Colonic mucosa (tissue), 4 donors: Measurements from ENCODE around the gene METTL23. TPM values are rescaled to one million over a fixed set of nuclear protein-coding genes. Genes with fewer than 3 reads are reported as not detected.
"Not testable (repeated sequence)": the region's sequence is repeated elsewhere in the genome, so short reads cannot be mapped to it uniquely, and the experiment has no call there.

Source experiments
- DNase-seq: peaks from one replicate; pipeline ENCODE4 v3.0.0-alpha.2; 2020
- H3K27ac ChIP-seq: fragments of 200-600 bp; one replicate; pipeline ENCODE4 v1.8.0; 2021
- H3K27me3 ChIP-seq: fragments of 200-600 bp; one replicate; pipeline ENCODE4 v1.8.0; 2021
- H3K36me3 ChIP-seq: fragments of 200-600 bp; one replicate; pipeline ENCODE4 v1.8.0; 2021
- H3K4me1 ChIP-seq: fragments of 200-600 bp; one replicate; pipeline ENCODE4 v1.8.0; 2021; ENCODE audit warnings: mild to moderate bottlenecking
- H3K4me3 ChIP-seq: fragments of 200-600 bp; one replicate; pipeline ENCODE4 v1.8.0; 2021
- H3K9ac ChIP-seq, 2 donors: one replicate each; pipeline ENCODE4 v1.7.0; 2013; ENCODE audit warnings: control low read depth in 2 of 2, low read depth in 2 of 2, low read length in 2 of 2
- H3K9me3 ChIP-seq: fragments of 200-600 bp; one replicate; pipeline ENCODE4 v1.8.0; 2021
- CTCF ChIP-seq: fragments of 200-600 bp; IDR thresholded peaks from one replicate; pipeline ENCODE4 v1.8.0; 2022; ENCODE audit warnings: antibody characterized with exemption, mild to moderate bottlenecking
- intact Hi-C: fragments of 100-400 bp; cut with DNase I; formaldehyde crosslinking; loops from one replicate; pipeline ENCODE4 v1.14.1; 2022
- total RNA-seq, 2 donors: library from RNA; stranded (reverse); fragmentation: NEBNext Ultra II Directional in 1 of 2; extraction: Animal tissue kit (Norgen Biotek cat#: 25700) in 1 of 2; gene quantifications; one replicate each; pipeline ENCODE4 v1.2.1, GENCODE V29; 2021
- donor health status: healthy.
- donor health status: DM: no; HTN: no; CAD: no.
- donor health status: DM: no; HTN: no; CAD: no.

The METTL23 gene
- total RNA-seq, 2 donors from 2014 or later: 21.7 to 29.7 TPM

GRCh38 chr17:76697702-76698465, 28.8 kb upstream of the METTL23 start:
- H3K36me3 ChIP-seq: no peaks in the 10 kb centered on the region
- no peaks in the 10 kb centered on the region for H3K27me3 ChIP-seq
- H3K4me1 ChIP-seq: no peaks in the 10 kb centered on the region
- H3K9me3 ChIP-seq: no peaks in the 10 kb centered on the region
- no peak overlapping the region for H3K27ac ChIP-seq
- no peak for TF ChIP-seq CTCF
- intact Hi-C loops: no loop called here
- peak overlapping the region in 1 of 2 donors; percentile 26 for H3K9ac ChIP-seq
- no peak for DNase-seq
- no peak overlapping the region for H3K4me3 ChIP-seq

- DNase-seq, H3K27me3 ChIP-seq, intact Hi-C loops, H3K9ac ChIP-seq, H3K4me3 ChIP-seq, H3K36me3 ChIP-seq, H3K27ac ChIP-seq, H3K9me3 ChIP-seq, H3K4me1 ChIP-seq: not testable (repeated sequence)
Measured at GRCh38 chr17:76698466-76698977, 28.1 kb upstream of the METTL23 start.

- H3K36me3 ChIP-seq: no peaks in the 10 kb centered on the region
- H3K9me3 ChIP-seq: no peaks in the 10 kb centered on the region
- H3K27me3 ChIP-seq: no peaks in the 10 kb centered on the region
- peak overlapping the region; percentile 2 to 56 for H3K9ac ChIP-seq
- no peak overlapping the region for H3K4me3 ChIP-seq
- no peak for TF ChIP-seq CTCF
- peak overlapping the region; percentile 63 for H3K27ac ChIP-seq
- no peaks in the 10 kb centered on the region for H3K4me1 ChIP-seq
- intact Hi-C loops: no loop called here
- no peak for DNase-seq
Measured at GRCh38 chr17:76700270-76700616, 26.4 kb upstream of the METTL23 start.

- no peaks in the 10 kb centered on the region for H3K4me1 ChIP-seq
- no peaks in the 10 kb centered on the region for H3K9me3 ChIP-seq
- no peaks in the 10 kb centered on the region for H3K36me3 ChIP-seq
- H3K9ac ChIP-seq: peak overlapping the region; percentile 51 to 56
- H3K4me3 ChIP-seq: no peak overlapping the region
- intact Hi-C loops: no loop called here
- TF ChIP-seq CTCF: no peak
- no peak for DNase-seq
- peak overlapping the region; percentile 63 for H3K27ac ChIP-seq
- H3K27me3 ChIP-seq: no peaks in the 10 kb centered on the region
Measured at GRCh38 chr17:76700617-76701470, 25.8 kb upstream of the METTL23 start.

- no peaks in the 10 kb centered on the region for H3K4me1 ChIP-seq
- H3K9me3 ChIP-seq: no peaks in the 10 kb centered on the region
- peak overlapping the region; percentile 40 for H3K27ac ChIP-seq
- no peak overlapping the region for H3K4me3 ChIP-seq
- DNase-seq: no peak
- H3K36me3 ChIP-seq: no peaks in the 10 kb centered on the region
- H3K27me3 ChIP-seq: no peaks in the 10 kb centered on the region
- TF ChIP-seq CTCF: no peak
- intact Hi-C loops: no loop called here
- peak overlapping the region; percentile 24 to 51 for H3K9ac ChIP-seq
Measured at GRCh38 chr17:76701471-76701967, 25.1 kb upstream of the METTL23 start.
